K562 (cell line): ENCODE results near the gene FRAT2. TPM values are rescaled to one million over a fixed set of nuclear protein-coding genes. Genes with fewer than 3 reads are reported as not detected.

ENCODE experiments used
- TBP ChIP-seq: optimal IDR thresholded peaks from 2 replicates; pipeline ENCODE3; 2011; ENCODE audit warnings: low read depth, low read length, improper control_type of control experiment
- TRIM24 ChIP-seq, 2 experiments: fragments of 450-650 bp; IDR thresholded peaks; 2 replicates each; pipeline ENCODE4 v1.6.1; 2016
- ZBTB7A ChIP-seq: IDR thresholded peaks from 2 replicates; pipeline ENCODE4 v1.6.1; 2011; ENCODE audit warnings: low read depth, mild to moderate bottlenecking, low read length, moderate library complexity, borderline replicate concordance; ENCODE audit not compliant: control insufficient read depth
- ZNF668 ChIP-seq: fragments of 250-450 bp; sonication (Bioruptor Pico); IDR thresholded peaks from 2 replicates; pipeline ENCODE4 v1.8.0; 2022; ENCODE audit warnings: mild to moderate bottlenecking, inconsistent platforms
- ZNF79 ChIP-seq: fragments of 250-450 bp; sonication (Bioruptor Pico); IDR thresholded peaks from 2 replicates; pipeline ENCODE4 v1.4.0; 2020; ENCODE audit warnings: low read depth, mild to moderate bottlenecking, moderate library complexity
- polyA plus RNA-seq, 8 experiments: library from polyadenylated mRNA; depleted of rRNA in 4 of 8; stranded (reverse) in 5 of 8; unstranded in 3 of 8; fragments of >200 nt; fragmentation: Nextera tagmentation in 2 of 8; fragmentation: Illumina TruSeq in 1 of 8; extraction: Ambion mirVana in 2 of 8; extraction: Trizol in 1 of 8; gene quantifications; 2 replicates each; pipeline versions ENCODE4 v1.2.1 to v1.2.3, GENCODE V29; 2011 to 2014; ENCODE audit warnings: inconsistent platforms in 1 of 8, missing spikeins in 1 of 8
- total RNA-seq, 7 experiments: library from RNA; depleted of rRNA in 6 of 7; stranded (reverse); fragments of >200 nt in 6 of 7; fragmentation: Illumina TruSeq in 2 of 7; extraction: Trizol in 2 of 7; gene quantifications; 2 replicates each; pipeline versions ENCODE4 v1.2.1 to v1.2.3, GENCODE V29; 2011 to 2021; ENCODE audit warnings: low replicate concordance in 1 of 7
- TF ChIP-seq, protein P1 (sequence below): fragments of 450-650 bp; IDR thresholded peaks from 2 replicates; pipeline ENCODE4 v1.6.1; 2016; ENCODE audit warnings: mild to moderate bottlenecking, moderate library complexity
- TF ChIP-seq, protein P2 (sequence below): fragments of 450-650 bp; IDR thresholded peaks from 2 replicates; pipeline ENCODE4 v1.6.1; 2016; ENCODE audit warnings: borderline replicate concordance
- TF ChIP-seq, protein P3 (sequence below): fragments of 450-650 bp; IDR thresholded peaks from 2 replicates; pipeline ENCODE4 v1.6.1; 2016; ENCODE audit warnings: mild to moderate bottlenecking

The FRAT2 gene
- total and polyA plus RNA-seq, 9 of the 15 experiments (the other 6 are each of a cell fraction or from before 2014, with no cell fraction given): 4.3 to 31.7 (median 19.5) TPM

DNA sequence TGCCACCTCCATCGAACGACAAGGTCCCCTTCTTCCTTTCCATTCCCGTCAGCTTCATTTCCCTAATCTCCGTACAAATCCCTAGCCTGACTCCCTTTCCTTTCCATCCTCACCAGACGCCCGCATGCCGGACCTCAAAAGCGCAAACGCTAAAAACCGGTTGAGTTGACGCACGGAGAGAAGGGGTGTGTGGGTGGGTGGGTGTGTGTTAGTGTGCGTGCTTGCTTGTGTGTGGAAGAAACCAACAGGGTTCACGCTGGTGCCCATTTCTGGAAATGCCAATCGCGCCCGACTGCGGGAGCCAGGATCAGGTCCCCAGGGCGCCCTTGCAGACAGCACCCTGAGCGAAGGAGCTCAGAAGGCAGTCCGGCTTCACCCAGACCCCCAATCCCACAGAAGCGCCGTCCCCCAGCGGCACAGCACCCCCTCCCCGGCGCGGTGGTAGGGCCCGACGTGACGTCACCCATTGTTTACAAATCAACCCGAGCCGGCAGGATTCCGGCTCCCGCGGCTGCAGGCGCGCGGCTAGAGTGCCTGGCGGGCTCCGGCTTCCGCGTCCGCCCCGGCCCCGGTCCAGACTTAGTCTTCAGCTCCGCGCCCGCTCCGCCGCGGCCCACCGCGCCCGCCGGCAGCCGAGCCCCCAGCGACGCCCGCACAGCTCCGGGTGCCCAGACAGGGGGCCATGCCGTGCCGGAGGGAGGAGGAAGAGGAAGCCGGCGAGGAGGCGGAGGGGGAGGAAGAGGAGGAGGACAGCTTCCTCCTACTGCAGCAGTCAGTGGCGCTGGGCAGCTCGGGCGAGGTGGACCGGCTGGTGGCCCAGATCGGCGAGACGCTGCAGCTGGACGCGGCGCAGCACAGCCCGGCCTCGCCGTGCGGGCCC is 15.5 kb downstream of the FRAT2 start, which contains the start of gene FRAT1 (continued):
- no peak for TF ChIP-seq ZNF79
- TF ChIP-seq, protein P1, sequence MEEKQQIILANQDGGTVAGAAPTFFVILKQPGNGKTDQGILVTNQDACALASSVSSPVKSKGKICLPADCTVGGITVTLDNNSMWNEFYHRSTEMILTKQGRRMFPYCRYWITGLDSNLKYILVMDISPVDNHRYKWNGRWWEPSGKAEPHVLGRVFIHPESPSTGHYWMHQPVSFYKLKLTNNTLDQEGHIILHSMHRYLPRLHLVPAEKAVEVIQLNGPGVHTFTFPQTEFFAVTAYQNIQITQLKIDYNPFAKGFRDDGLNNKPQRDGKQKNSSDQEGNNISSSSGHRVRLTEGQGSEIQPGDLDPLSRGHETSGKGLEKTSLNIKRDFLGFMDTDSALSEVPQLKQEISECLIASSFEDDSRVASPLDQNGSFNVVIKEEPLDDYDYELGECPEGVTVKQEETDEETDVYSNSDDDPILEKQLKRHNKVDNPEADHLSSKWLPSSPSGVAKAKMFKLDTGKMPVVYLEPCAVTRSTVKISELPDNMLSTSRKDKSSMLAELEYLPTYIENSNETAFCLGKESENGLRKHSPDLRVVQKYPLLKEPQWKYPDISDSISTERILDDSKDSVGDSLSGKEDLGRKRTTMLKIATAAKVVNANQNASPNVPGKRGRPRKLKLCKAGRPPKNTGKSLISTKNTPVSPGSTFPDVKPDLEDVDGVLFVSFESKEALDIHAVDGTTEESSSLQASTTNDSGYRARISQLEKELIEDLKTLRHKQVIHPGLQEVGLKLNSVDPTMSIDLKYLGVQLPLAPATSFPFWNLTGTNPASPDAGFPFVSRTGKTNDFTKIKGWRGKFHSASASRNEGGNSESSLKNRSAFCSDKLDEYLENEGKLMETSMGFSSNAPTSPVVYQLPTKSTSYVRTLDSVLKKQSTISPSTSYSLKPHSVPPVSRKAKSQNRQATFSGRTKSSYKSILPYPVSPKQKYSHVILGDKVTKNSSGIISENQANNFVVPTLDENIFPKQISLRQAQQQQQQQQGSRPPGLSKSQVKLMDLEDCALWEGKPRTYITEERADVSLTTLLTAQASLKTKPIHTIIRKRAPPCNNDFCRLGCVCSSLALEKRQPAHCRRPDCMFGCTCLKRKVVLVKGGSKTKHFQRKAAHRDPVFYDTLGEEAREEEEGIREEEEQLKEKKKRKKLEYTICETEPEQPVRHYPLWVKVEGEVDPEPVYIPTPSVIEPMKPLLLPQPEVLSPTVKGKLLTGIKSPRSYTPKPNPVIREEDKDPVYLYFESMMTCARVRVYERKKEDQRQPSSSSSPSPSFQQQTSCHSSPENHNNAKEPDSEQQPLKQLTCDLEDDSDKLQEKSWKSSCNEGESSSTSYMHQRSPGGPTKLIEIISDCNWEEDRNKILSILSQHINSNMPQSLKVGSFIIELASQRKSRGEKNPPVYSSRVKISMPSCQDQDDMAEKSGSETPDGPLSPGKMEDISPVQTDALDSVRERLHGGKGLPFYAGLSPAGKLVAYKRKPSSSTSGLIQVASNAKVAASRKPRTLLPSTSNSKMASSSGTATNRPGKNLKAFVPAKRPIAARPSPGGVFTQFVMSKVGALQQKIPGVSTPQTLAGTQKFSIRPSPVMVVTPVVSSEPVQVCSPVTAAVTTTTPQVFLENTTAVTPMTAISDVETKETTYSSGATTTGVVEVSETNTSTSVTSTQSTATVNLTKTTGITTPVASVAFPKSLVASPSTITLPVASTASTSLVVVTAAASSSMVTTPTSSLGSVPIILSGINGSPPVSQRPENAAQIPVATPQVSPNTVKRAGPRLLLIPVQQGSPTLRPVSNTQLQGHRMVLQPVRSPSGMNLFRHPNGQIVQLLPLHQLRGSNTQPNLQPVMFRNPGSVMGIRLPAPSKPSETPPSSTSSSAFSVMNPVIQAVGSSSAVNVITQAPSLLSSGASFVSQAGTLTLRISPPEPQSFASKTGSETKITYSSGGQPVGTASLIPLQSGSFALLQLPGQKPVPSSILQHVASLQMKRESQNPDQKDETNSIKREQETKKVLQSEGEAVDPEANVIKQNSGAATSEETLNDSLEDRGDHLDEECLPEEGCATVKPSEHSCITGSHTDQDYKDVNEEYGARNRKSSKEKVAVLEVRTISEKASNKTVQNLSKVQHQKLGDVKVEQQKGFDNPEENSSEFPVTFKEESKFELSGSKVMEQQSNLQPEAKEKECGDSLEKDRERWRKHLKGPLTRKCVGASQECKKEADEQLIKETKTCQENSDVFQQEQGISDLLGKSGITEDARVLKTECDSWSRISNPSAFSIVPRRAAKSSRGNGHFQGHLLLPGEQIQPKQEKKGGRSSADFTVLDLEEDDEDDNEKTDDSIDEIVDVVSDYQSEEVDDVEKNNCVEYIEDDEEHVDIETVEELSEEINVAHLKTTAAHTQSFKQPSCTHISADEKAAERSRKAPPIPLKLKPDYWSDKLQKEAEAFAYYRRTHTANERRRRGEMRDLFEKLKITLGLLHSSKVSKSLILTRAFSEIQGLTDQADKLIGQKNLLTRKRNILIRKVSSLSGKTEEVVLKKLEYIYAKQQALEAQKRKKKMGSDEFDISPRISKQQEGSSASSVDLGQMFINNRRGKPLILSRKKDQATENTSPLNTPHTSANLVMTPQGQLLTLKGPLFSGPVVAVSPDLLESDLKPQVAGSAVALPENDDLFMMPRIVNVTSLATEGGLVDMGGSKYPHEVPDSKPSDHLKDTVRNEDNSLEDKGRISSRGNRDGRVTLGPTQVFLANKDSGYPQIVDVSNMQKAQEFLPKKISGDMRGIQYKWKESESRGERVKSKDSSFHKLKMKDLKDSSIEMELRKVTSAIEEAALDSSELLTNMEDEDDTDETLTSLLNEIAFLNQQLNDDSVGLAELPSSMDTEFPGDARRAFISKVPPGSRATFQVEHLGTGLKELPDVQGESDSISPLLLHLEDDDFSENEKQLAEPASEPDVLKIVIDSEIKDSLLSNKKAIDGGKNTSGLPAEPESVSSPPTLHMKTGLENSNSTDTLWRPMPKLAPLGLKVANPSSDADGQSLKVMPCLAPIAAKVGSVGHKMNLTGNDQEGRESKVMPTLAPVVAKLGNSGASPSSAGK: peak; percentile 92
- TF ChIP-seq, protein P2, sequence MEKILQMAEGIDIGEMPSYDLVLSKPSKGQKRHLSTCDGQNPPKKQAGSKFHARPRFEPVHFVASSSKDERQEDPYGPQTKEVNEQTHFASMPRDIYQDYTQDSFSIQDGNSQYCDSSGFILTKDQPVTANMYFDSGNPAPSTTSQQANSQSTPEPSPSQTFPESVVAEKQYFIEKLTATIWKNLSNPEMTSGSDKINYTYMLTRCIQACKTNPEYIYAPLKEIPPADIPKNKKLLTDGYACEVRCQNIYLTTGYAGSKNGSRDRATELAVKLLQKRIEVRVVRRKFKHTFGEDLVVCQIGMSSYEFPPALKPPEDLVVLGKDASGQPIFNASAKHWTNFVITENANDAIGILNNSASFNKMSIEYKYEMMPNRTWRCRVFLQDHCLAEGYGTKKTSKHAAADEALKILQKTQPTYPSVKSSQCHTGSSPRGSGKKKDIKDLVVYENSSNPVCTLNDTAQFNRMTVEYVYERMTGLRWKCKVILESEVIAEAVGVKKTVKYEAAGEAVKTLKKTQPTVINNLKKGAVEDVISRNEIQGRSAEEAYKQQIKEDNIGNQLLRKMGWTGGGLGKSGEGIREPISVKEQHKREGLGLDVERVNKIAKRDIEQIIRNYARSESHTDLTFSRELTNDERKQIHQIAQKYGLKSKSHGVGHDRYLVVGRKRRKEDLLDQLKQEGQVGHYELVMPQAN: 0 out of 2 replicates have a peak, but pooled peaks have one; percentile 50
- TF ChIP-seq ZBTB7A: peak; percentile 18; the same call in 1 of the 2 replicates
- TF ChIP-seq ZNF668 (CRISPR knock-in tag): no peak
- TF ChIP-seq, protein P3, sequence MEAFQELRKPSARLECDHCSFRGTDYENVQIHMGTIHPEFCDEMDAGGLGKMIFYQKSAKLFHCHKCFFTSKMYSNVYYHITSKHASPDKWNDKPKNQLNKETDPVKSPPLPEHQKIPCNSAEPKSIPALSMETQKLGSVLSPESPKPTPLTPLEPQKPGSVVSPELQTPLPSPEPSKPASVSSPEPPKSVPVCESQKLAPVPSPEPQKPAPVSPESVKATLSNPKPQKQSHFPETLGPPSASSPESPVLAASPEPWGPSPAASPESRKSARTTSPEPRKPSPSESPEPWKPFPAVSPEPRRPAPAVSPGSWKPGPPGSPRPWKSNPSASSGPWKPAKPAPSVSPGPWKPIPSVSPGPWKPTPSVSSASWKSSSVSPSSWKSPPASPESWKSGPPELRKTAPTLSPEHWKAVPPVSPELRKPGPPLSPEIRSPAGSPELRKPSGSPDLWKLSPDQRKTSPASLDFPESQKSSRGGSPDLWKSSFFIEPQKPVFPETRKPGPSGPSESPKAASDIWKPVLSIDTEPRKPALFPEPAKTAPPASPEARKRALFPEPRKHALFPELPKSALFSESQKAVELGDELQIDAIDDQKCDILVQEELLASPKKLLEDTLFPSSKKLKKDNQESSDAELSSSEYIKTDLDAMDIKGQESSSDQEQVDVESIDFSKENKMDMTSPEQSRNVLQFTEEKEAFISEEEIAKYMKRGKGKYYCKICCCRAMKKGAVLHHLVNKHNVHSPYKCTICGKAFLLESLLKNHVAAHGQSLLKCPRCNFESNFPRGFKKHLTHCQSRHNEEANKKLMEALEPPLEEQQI: no peak
- peak; percentile 50 for TF ChIP-seq TBP
- TF ChIP-seq TRIM24 (IDR thresholded peaks at IDR 0.05): peak in 1 of 2 experiments; percentile 22; a peak in 1 of 4 replicates
